ENCODE results near the gene RCC2.

DNA sequence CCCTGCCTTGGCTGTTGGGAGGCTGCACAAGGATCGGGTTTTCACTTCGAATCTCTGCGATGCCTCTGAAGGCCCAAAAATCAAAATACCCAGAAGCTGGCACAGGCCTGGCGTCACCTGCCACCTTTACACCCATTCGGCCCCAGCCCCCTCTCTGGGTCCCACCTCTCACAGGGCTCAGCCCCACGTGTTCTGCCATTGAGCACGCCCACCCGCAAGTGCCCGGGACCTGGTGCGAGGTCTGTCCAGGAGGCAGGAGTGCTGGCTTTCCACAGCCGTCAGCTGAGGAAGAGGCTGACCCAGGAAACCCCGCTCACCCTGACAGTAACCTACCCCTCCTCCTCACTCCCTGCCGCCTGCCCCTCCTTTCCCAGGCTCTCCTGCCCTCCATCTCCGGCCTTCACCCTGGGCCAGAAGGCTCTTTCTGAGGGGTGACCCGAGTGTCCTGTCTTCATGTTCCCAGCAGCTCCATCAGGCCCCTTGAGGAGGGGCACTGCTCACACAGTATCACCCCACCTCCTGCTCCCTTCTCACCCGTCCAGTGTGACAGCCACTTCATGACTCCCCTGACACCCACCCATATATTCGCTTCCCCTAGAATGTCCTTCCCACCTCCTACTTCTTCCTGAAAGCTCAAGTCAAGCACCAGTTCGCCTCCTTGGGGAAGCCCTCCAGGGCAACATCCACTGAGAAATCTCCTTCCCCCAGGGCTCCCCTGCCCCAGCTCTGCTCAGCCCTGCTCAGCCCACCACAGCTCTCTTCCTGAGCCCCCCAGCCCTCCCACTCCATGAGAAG lies 13.5 kb downstream of the RCC2 start:
- TF ChIP-seq, protein P1, sequence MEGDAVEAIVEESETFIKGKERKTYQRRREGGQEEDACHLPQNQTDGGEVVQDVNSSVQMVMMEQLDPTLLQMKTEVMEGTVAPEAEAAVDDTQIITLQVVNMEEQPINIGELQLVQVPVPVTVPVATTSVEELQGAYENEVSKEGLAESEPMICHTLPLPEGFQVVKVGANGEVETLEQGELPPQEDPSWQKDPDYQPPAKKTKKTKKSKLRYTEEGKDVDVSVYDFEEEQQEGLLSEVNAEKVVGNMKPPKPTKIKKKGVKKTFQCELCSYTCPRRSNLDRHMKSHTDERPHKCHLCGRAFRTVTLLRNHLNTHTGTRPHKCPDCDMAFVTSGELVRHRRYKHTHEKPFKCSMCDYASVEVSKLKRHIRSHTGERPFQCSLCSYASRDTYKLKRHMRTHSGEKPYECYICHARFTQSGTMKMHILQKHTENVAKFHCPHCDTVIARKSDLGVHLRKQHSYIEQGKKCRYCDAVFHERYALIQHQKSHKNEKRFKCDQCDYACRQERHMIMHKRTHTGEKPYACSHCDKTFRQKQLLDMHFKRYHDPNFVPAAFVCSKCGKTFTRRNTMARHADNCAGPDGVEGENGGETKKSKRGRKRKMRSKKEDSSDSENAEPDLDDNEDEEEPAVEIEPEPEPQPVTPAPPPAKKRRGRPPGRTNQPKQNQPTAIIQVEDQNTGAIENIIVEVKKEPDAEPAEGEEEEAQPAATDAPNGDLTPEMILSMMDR (IDR thresholded peaks at IDR 0.05) = no peak
- TF ChIP-seq POLR2A (IDR thresholded peaks at IDR 0.05) = no peak
- no peak for TF ChIP-seq POLR2AphosphoS5 (IDR thresholded peaks at IDR 0.05)
